GM18868 (cell line): ENCODE results near the gene RPL37A.

Source experiments
- ATAC-seq: cut with Tn5 transposase; IDR thresholded peaks from one replicate; pipeline ENCODE4 v1.9.1; 2021; ENCODE audit warnings: mild to moderate bottlenecking, moderate library complexity; ENCODE audit not compliant: unreplicated experiment

RPL37A gene

GRCh38 chr2:216498379-216499352, at the start of gene RPL37A:
Gene RPL37A, plus strand, starts transcription at chr2:216498844. Its CDS starts 31 bp downstream, at chr2:216498875.
- ATAC-seq: peak; percentile 87

GRCh38 chr2:216450346-216450745, 48.3 kb upstream of the RPL37A start:
- ATAC-seq: no peak

GRCh38 chr2:216450784-216451183, 47.9 kb upstream of the RPL37A start:
- ATAC-seq: no peak

- no peak for ATAC-seq
These were observed 44.6 kb upstream of the RPL37A start for GRCh38 chr2:216453955-216454614.

- ATAC-seq: no peak
These were observed 35.5 kb upstream of the RPL37A start for GRCh38 chr2:216463148-216463547.

- ATAC-seq: no peak
These were observed 34.4 kb upstream of the RPL37A start for GRCh38 chr2:216464104-216464720.

GRCh38 chr2:216465579-216466195, 33.0 kb upstream of the RPL37A start:
- no peak for ATAC-seq

GRCh38 chr2:216467845-216468244, 30.8 kb upstream of the RPL37A start:
- ATAC-seq: no peak

- ATAC-seq: no peak
These were observed 29.0 kb upstream of the RPL37A start for GRCh38 chr2:216469661-216470060.

GRCh38 chr2:216473187-216473586, 25.5 kb upstream of the RPL37A start:
- no peak for ATAC-seq

GRCh38 chr2:216474925-216475670, 23.5 kb upstream of the RPL37A start:
- ATAC-seq: no peak

GRCh38 chr2:216475767-216476166, 22.9 kb upstream of the RPL37A start:
- ATAC-seq: no peak

- no peak for ATAC-seq
These were observed 21.2 kb upstream of the RPL37A start for GRCh38 chr2:216477283-216478035.

- no peak for ATAC-seq
These were observed 20.5 kb upstream of the RPL37A start for GRCh38 chr2:216478151-216478550.

- no peak for ATAC-seq
These were observed 19.9 kb upstream of the RPL37A start for GRCh38 chr2:216478791-216479190.

- ATAC-seq: no peak
These were observed 18.4 kb upstream of the RPL37A start for GRCh38 chr2:216480221-216480620.

GRCh38 chr2:216482640-216483039, 16.0 kb upstream of the RPL37A start:
- no peak for ATAC-seq

GRCh38 chr2:216485237-216485636, 13.4 kb upstream of the RPL37A start:
- no peak for ATAC-seq

- no peak for ATAC-seq
These were observed 12.9 kb upstream of the RPL37A start for GRCh38 chr2:216485745-216486144.

- no peak for ATAC-seq
These were observed 12.4 kb upstream of the RPL37A start for GRCh38 chr2:216486271-216486670.
